ENCODE results near the gene CNN2. TPM values are rescaled to one million over a fixed set of nuclear protein-coding genes. Genes with fewer than 3 reads are reported as not detected.

Gene CNN2
- polyA plus RNA-seq, 3 donors = 69.9 to 213 (median 144) TPM

- Histone ChIP-seq H3K9me3 (replicated peaks in 1 of 2; ENCODE audit: control insufficient read depth in 1 of 2, insufficient read depth in 1 of 2, low read length in 2 of 2) (no peaks in the 10 kb centered on the region), H3K4me2 (replicated peaks; ENCODE audit: extremely low read depth, low read length, poor library complexity, severe bottlenecking) (no peak overlapping the region), H3K36me3 (replicated peaks in 1 of 2; ENCODE audit: control insufficient read depth in 1 of 2, insufficient read depth in 2 of 2, low read length in 2 of 2) (peaks cover 17 to 22% of the 10 kb centered on the region in 2 donors), H2AFZ (ENCODE audit: insufficient read depth, low read depth, low read length, poor library complexity, severe bottlenecking) (no peak overlapping the region), H3K27me3 (ENCODE audit: control insufficient read depth in 2 of 2, insufficient read depth in 2 of 2, low read length in 2 of 2) (no peaks in the 10 kb centered on the region), H3K79me2 (ENCODE audit: insufficient read depth, low read length) (peaks cover 75% of the 10 kb centered on the region), H3K4me3 (replicated peaks in 1 of 3; ENCODE audit: low read depth in 2 of 3, low read length in 3 of 3) (no peak overlapping the region), H4K20me1 (ENCODE audit: insufficient read depth, low read length) (peaks cover 73% of the 10 kb centered on the region), H3K9ac (ENCODE audit: insufficient read depth, low read length, poor library complexity, severe bottlenecking) (peak overlapping the region; percentile 18), H3K4me1 (ENCODE audit: control insufficient read depth in 1 of 2, insufficient read depth in 2 of 2, low read length in 2 of 2) (peaks cover 49 to 53% of the 10 kb centered on the region in 2 donors), H3K27ac (ENCODE audit: low read depth in 1 of 2, low read length in 2 of 2) (peak overlapping the region in 1 of 2 donors; percentile 60)
- DNase-seq = no peak
- peaks cover 10 to 30% of the 10 kb centered on the region in 2 donors for H3K36me3 Mint-ChIP-seq
- H3K4me1 Mint-ChIP-seq = peaks cover 44% of the 10 kb centered on the region
- H3K9me3 Mint-ChIP-seq = no peaks in the 10 kb centered on the region
- TF ChIP-seq CTCF (IDR thresholded peaks at IDR 0.05) = no peak
- H3K27ac Mint-ChIP-seq = peak overlapping the region in 5 of 7 donors; percentile 13 to 81 (median 53)
- intact Hi-C loops (cut with micrococcal nuclease) = no loop called here
- peaks cover 0 to 1% (median 0%) of the 10 kb centered on the region in 3 donors for H3K27me3 Mint-ChIP-seq (ENCODE audit: low read depth in 3 of 3)
- no peak overlapping the region for H3K4me3 Mint-ChIP-seq
- 84% methylated on average over 5 of the region's 5 CpGs for WGBS (ENCODE audit: insufficient coverage)
Observed at GRCh38 chr19:1018393-1018792, 8.0 kb upstream of the CNN2 start.

- Mint-ChIP-seq H3K4me1 (peaks cover 44% of the 10 kb centered on the region), H3K27me3 (ENCODE audit: low read depth in 3 of 3) (peaks cover 0 to 1% (median 0%) of the 10 kb centered on the region in 3 donors), H3K4me3 (peak overlapping the region; percentile 31 to 94), H3K27ac (peak overlapping the region in 4 of 7 donors; percentile 26 to 94 (median 66)), H3K9me3 (no peaks in the 10 kb centered on the region), H3K36me3 (peaks cover 3 to 23% of the 10 kb centered on the region in 2 donors)
- peaks cover 10 to 16% of the 10 kb centered on the region in 2 donors for H3K36me3 ChIP-seq (replicated peaks in 1 of 2; ENCODE audit: control insufficient read depth in 1 of 2, insufficient read depth in 2 of 2, low read length in 2 of 2)
- WGBS (ENCODE audit: insufficient coverage) = 93% methylated on average over 13 of the region's 17 CpGs
- intact Hi-C loops (cut with micrococcal nuclease) = no loop called here
- peak overlapping the region in 1 of 3 experiments; percentile 96 for H3K4me3 ChIP-seq (replicated peaks in 1 of 3; ENCODE audit: low read depth in 2 of 3, low read length in 3 of 3)
- H3K9ac ChIP-seq (ENCODE audit: insufficient read depth, low read length, poor library complexity, severe bottlenecking) = peak overlapping the region; percentile 91
- no peak for DNase-seq
- H3K4me1 ChIP-seq (ENCODE audit: control insufficient read depth in 1 of 2, insufficient read depth in 2 of 2, low read length in 2 of 2) = peaks cover 49 to 53% of the 10 kb centered on the region in 2 donors
- H3K27me3 ChIP-seq (ENCODE audit: control insufficient read depth in 2 of 2, insufficient read depth in 2 of 2, low read length in 2 of 2) = no peaks in the 10 kb centered on the region
- no peak overlapping the region for H3K27ac ChIP-seq (ENCODE audit: low read depth in 1 of 2, low read length in 2 of 2)
- H3K79me2 ChIP-seq (ENCODE audit: insufficient read depth, low read length) = peaks cover 68% of the 10 kb centered on the region
- H2AFZ ChIP-seq (ENCODE audit: insufficient read depth, low read depth, low read length, poor library complexity, severe bottlenecking) = no peak overlapping the region
- H3K4me2 ChIP-seq (replicated peaks; ENCODE audit: extremely low read depth, low read length, poor library complexity, severe bottlenecking) = peak overlapping the region; percentile 97
- H4K20me1 ChIP-seq (ENCODE audit: insufficient read depth, low read length) = peaks cover 66% of the 10 kb centered on the region
- no peak for TF ChIP-seq CTCF (IDR thresholded peaks at IDR 0.05)
- H3K9me3 ChIP-seq (replicated peaks in 1 of 2; ENCODE audit: control insufficient read depth in 1 of 2, insufficient read depth in 1 of 2, low read length in 2 of 2) = no peaks in the 10 kb centered on the region
Observed at GRCh38 chr19:1018932-1019615, 7.3 kb upstream of the CNN2 start.

Data from CD14-positive monocyte (primary cell).